ENCODE results near the gene PPP4R3A.

DNA sequence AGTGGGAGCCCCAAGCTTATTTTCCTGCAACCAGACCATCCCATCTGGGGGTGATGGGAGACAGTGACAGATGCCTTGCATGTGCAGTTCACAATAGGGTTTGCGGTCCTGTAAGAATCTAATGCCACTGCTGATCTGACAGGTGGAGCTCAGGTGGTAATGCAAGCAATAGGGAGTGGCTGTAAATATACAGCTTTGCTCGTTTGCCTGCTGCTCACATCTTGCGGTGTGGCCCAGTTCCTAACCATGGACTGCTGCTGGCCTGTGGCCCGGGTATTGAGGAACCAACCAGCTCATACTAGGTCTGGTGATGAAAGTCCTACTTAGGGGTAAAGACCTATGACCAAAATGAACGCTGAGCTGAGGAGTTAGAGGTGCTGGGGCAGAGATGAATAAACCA lies 56.4 kb downstream of the PPP4R3A start:
- TF ChIP-seq, protein P1, sequence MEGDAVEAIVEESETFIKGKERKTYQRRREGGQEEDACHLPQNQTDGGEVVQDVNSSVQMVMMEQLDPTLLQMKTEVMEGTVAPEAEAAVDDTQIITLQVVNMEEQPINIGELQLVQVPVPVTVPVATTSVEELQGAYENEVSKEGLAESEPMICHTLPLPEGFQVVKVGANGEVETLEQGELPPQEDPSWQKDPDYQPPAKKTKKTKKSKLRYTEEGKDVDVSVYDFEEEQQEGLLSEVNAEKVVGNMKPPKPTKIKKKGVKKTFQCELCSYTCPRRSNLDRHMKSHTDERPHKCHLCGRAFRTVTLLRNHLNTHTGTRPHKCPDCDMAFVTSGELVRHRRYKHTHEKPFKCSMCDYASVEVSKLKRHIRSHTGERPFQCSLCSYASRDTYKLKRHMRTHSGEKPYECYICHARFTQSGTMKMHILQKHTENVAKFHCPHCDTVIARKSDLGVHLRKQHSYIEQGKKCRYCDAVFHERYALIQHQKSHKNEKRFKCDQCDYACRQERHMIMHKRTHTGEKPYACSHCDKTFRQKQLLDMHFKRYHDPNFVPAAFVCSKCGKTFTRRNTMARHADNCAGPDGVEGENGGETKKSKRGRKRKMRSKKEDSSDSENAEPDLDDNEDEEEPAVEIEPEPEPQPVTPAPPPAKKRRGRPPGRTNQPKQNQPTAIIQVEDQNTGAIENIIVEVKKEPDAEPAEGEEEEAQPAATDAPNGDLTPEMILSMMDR (IDR thresholded peaks at IDR 0.05) = no peak
- no peak for TF ChIP-seq POLR2A (IDR thresholded peaks at IDR 0.05)

Measured in thyroid gland (tissue), 4 donors.